Bronchial epithelial cell (primary cell): ENCODE data around the gene AQP5. TPM values are rescaled to one million over a fixed set of nuclear protein-coding genes. Genes with fewer than 3 reads are reported as not detected.
A peak's percentile ranks its signal among the peaks of the same experiment; 100 is the strongest.

Source experiments
- DNase-seq: peaks from one replicate; pipeline ENCODE4 v3.0.0-alpha.2; 2010; ENCODE audit warnings: low read depth
- FAIRE-seq: peaks from 2 replicates; lab custom pipeline; 2011; peaks lifted over from hg19 to GRCh38; lab: Jason Lieb, UNC
- H3K27me3 ChIP-seq: 2 replicates; pipeline ENCODE4 v1.5.1; 2011; ENCODE audit warnings: low read length; ENCODE audit not compliant: control insufficient read depth, insufficient read depth
- H3K36me3 ChIP-seq: 2 replicates; pipeline ENCODE4 v1.5.1; 2011; ENCODE audit warnings: low read length; ENCODE audit not compliant: control insufficient read depth, insufficient read depth
- H3K4me3 ChIP-seq: 2 replicates; pipeline ENCODE4 v1.5.1; 2011; ENCODE audit warnings: mild to moderate bottlenecking, low read depth, low read length, control low read depth
- CTCF ChIP-seq: IDR thresholded peaks from 2 replicates; pipeline ENCODE4 v1.5.1; 2011; ENCODE audit warnings: mild to moderate bottlenecking, moderate library complexity, low read length, control low read depth, inconsistent platforms; ENCODE audit not compliant: insufficient read depth, severe bottlenecking
- total RNA-seq: library from RNA; depleted of rRNA; stranded (reverse); fragments of >200 nt; gene quantifications from 2 replicates; pipeline ENCODE4 v1.2.1, GENCODE V29; 2014

The AQP5 gene
- total RNA-seq, 1 donor from 2014 or later, result 1.3 TPM

- H3K27me3 ChIP-seq, result no peaks in the 10 kb centered on the region
- FAIRE-seq (no peak), DNase-seq (no peak)
- no peak for TF ChIP-seq CTCF
- H3K36me3 ChIP-seq, result no peaks in the 10 kb centered on the region
- no peak overlapping the region for H3K4me3 ChIP-seq
These were observed 9.0 kb downstream of the AQP5 start for GRCh38 chr12:49970658-49971057.

GRCh38 chr12:49971141-49971540 is 9.5 kb downstream of the AQP5 start:
- Histone ChIP-seq H3K27me3 (no peaks in the 10 kb centered on the region), H3K36me3 (no peaks in the 10 kb centered on the region), H3K4me3 (no peak overlapping the region)
- DNase-seq (peak; percentile 88), FAIRE-seq (no peak)
- no peak for TF ChIP-seq CTCF

- H3K36me3 ChIP-seq, result no peaks in the 10 kb centered on the region
- DNase-seq (no peak), FAIRE-seq (no peak)
- no peak overlapping the region for H3K4me3 ChIP-seq
- no peak for TF ChIP-seq CTCF
- H3K27me3 ChIP-seq, result no peaks in the 10 kb centered on the region
These were observed 10.5 kb downstream of the AQP5 start for GRCh38 chr12:49972129-49972528.

- no peak for TF ChIP-seq CTCF
- no peaks in the 10 kb centered on the region for H3K36me3 ChIP-seq
- H3K4me3 ChIP-seq, result no peak within 1 kb of the TSS
- H3K27me3 ChIP-seq, result no peaks in the 10 kb centered on the region
- FAIRE-seq, result no peak
- no peak for DNase-seq
These were observed 11.1 kb downstream of the AQP5 start, which contains the start of gene AQP6 for GRCh38 chr12:49972641-49973360. TSS of gene AQP6 (plus strand) at chr12:49972947. CDS start at chr12:49973174, 227 bp downstream.

- TF ChIP-seq CTCF, result no peak
- H3K4me3 ChIP-seq, result no peak overlapping the region
- DNase-seq (no peak), FAIRE-seq (no peak)
- no peaks in the 10 kb centered on the region for H3K36me3 ChIP-seq
- no peaks in the 10 kb centered on the region for H3K27me3 ChIP-seq
These were observed 11.7 kb downstream of the AQP5 start for GRCh38 chr12:49973361-49973830.

- FAIRE-seq, result no peak
These were observed 12.6 kb downstream of the AQP5 start for GRCh38 chr12:49974231-49974675.

More at GRCh38 chr12:49974231-49974675, 12.6 kb downstream of the AQP5 start:
- Histone ChIP-seq H3K27me3 (no peaks in the 10 kb centered on the region), H3K4me3 (no peak overlapping the region), H3K36me3 (no peaks in the 10 kb centered on the region)
- TF ChIP-seq CTCF, result peak; percentile 64
- DNase-seq, result peak; percentile 30
